Caco-2 (cell line): ENCODE data around the gene ADRA2C. TPM values are rescaled to one million over a fixed set of nuclear protein-coding genes. Genes with fewer than 3 reads are reported as not detected.

Source experiments
- BruUV-seq: library from RNA; stranded (reverse); fragments of 400-500 nt; replicated peaks from 2 replicates; lab custom pipeline; 2021; lab: Mats Ljungman, UMichigan
- CTCF ChIA-PET: fragments of 300-600 bp; sonication (Branson Sonifier 250); formaldehyde crosslinking; loops from one replicate; lab custom pipeline; 2022; ENCODE audit warnings: antibody characterized with exemption; lab: Charles Lee
- POLR2A ChIA-PET: fragments of 300-600 bp; sonication (Branson Sonifier 250); formaldehyde crosslinking; loops from one replicate; lab custom pipeline; 2022; ENCODE audit warnings: antibody characterized with exemption; lab: Charles Lee
- DNase-seq, 2 experiments: peaks; one replicate each; pipeline versions ENCODE4 v3.0.0 to v3.0.0-alpha.2; 2020 to 2022
- H3K27me3 ChIP-seq: replicated peaks from 2 replicates; pipeline ENCODE4 v1.6.0; 2011; ENCODE audit warnings: low read length; ENCODE audit not compliant: control insufficient read depth, insufficient read depth
- H3K36me3 ChIP-seq: 2 replicates; pipeline ENCODE4 v1.5.1; 2011; ENCODE audit warnings: low read length; ENCODE audit not compliant: control insufficient read depth, insufficient read depth
- H3K4me1 ChIP-seq: fragments of 250-450 bp; sonication (Bioruptor Pico); 2 replicates; pipeline ENCODE4 v1.5.1; 2020; ENCODE audit warnings: mild to moderate bottlenecking
- H3K4me3 ChIP-seq: 2 replicates; pipeline ENCODE4 v1.5.1; 2011; ENCODE audit warnings: low read depth, mild to moderate bottlenecking, control low read depth, low read length
- H3K9me3 ChIP-seq: fragments of 250-450 bp; sonication (Bioruptor Pico); 2 replicates; pipeline ENCODE4 v1.5.1; 2020; ENCODE audit warnings: mild to moderate bottlenecking, moderate library complexity
- H3K27ac Mint-ChIP-seq: one replicate; pipeline ENCODE4 v1.8.0; 2022; ENCODE audit warnings: mixed read lengths; ENCODE audit not compliant: unreplicated experiment
- H3K27me3 Mint-ChIP-seq: one replicate; pipeline ENCODE4 v1.8.0; 2022; ENCODE audit warnings: mixed read lengths; ENCODE audit not compliant: insufficient read depth, unreplicated experiment
- H3K36me3 Mint-ChIP-seq: one replicate; pipeline ENCODE4 v1.8.0; 2022; ENCODE audit warnings: mild to moderate bottlenecking, mixed read lengths; ENCODE audit not compliant: insufficient read depth, unreplicated experiment
- H3K4me1 Mint-ChIP-seq: one replicate; pipeline ENCODE4 v1.8.0; 2022; ENCODE audit warnings: low read depth, mixed read lengths; ENCODE audit not compliant: unreplicated experiment
- H3K4me3 Mint-ChIP-seq: one replicate; pipeline ENCODE4 v1.8.0; 2022; ENCODE audit warnings: mild to moderate bottlenecking, moderate library complexity, mixed read lengths; ENCODE audit not compliant: unreplicated experiment
- H3K9me3 Mint-ChIP-seq: one replicate; pipeline ENCODE4 v1.8.0; 2022; ENCODE audit warnings: mixed read lengths; ENCODE audit not compliant: unreplicated experiment
- CTCF ChIP-seq, 2 experiments: fragments of 200-600 bp in 1 of 2; IDR thresholded peaks; 1 replicate in 1 of 2; 2 replicates in 1 of 2; pipeline versions ENCODE4 v1.5.1 to v1.8.0; 2011 to 2022; ENCODE audit warnings: antibody characterized with exemption in 1 of 2, control low read depth in 1 of 2, inconsistent platforms in 1 of 2, low read depth in 1 of 2, low read length in 1 of 2, mild to moderate bottlenecking in 1 of 2, moderate library complexity in 1 of 2; ENCODE audit not compliant: insufficient read depth in 1 of 2, severe bottlenecking in 1 of 2, unreplicated experiment in 1 of 2
- intact Hi-C: fragments of 100-400 bp; cut with micrococcal nuclease; formaldehyde crosslinking; loops from one replicate; pipeline ENCODE4 v1.10.0; 2022; ENCODE audit not compliant: unreplicated experiment
- total RNA-seq: library from RNA; stranded (reverse); gene quantifications from 2 replicates; pipeline ENCODE4 v1.2.3, GENCODE V29; 2022

The ADRA2C gene
- total RNA-seq, 1 experiment from 2014 or later = 11.7 TPM

- Mint-ChIP-seq H3K9me3 (no peaks in the 10 kb centered on the region), H3K27ac (no peak overlapping the region), H3K36me3 (no peaks in the 10 kb centered on the region), H3K27me3 (peaks cover 25% of the 10 kb centered on the region), H3K4me3 (no peak overlapping the region), H3K4me1 (no peaks in the 10 kb centered on the region)
- no peak for TF ChIP-seq CTCF (IDR thresholded peaks at IDR 0.05; ENCODE audit: insufficient read depth in 1 of 2, low read depth in 1 of 2, low read length in 1 of 2, severe bottlenecking in 1 of 2, unreplicated experiment in 1 of 2)
- POLR2A ChIA-PET = no interaction called here
- BruUV-seq = no TSS peak
- H3K4me1 ChIP-seq = no peaks in the 10 kb centered on the region
- H3K36me3 ChIP-seq = no peaks in the 10 kb centered on the region
- peaks cover 10% of the 10 kb centered on the region; the same call in 1 of the 2 replicates for H3K9me3 ChIP-seq
- intact Hi-C loops = no loop called here
- no peak for DNase-seq
- H3K4me3 ChIP-seq = no peak overlapping the region
- no peaks in the 10 kb centered on the region for H3K27me3 ChIP-seq
- CTCF ChIA-PET = no interaction called here
These were observed 19.2 kb upstream of the ADRA2C start for GRCh38 chr4:3746701-3747580.

DNA sequence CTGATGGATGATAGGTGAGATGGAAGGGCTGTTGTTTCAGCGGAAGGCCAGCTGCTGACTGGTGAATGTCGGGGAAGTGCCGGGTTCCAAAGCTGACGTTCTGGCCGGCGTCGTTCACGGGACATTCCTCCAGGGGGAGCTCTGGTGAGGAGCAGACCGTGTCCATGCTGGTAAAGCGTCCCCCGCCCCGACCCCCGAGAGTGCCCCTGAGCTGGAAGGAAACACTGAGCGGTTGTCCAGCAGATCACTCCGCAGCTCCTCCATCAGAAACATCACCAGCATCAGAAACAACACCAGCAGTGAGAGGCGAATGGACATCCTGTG lies 18.6 kb upstream of the ADRA2C start:
- H3K27ac Mint-ChIP-seq = no peak overlapping the region
- POLR2A ChIA-PET = no interaction called here

More for the DNA sequence above, 18.6 kb upstream of the ADRA2C start:
- peak in 1 of 2 experiments; percentile 17 for DNase-seq
- Histone ChIP-seq H3K4me3 (no peak overlapping the region), H3K36me3 (no peaks in the 10 kb centered on the region), H3K27me3 (no peaks in the 10 kb centered on the region), H3K9me3 (peaks cover 6% of the 10 kb centered on the region; the same call in 1 of the 2 replicates), H3K4me1 (no peaks in the 10 kb centered on the region)
- Mint-ChIP-seq H3K36me3 (no peaks in the 10 kb centered on the region), H3K9me3 (no peaks in the 10 kb centered on the region), H3K4me3 (no peak overlapping the region), H3K27me3 (peaks cover 25% of the 10 kb centered on the region), H3K4me1 (no peaks in the 10 kb centered on the region)
- intact Hi-C loops = no loop called here
- no TSS peak for BruUV-seq
- TF ChIP-seq CTCF (IDR thresholded peaks at IDR 0.05; ENCODE audit: insufficient read depth in 1 of 2, low read depth in 1 of 2, low read length in 1 of 2, severe bottlenecking in 1 of 2, unreplicated experiment in 1 of 2) = no peak
- CTCF ChIA-PET = no interaction called here
